CD4-positive, CD25-positive, alpha-beta regulatory T cell (primary cell): ENCODE results near the gene SP3. TPM values are rescaled to one million over a fixed set of nuclear protein-coding genes. Genes with fewer than 3 reads are reported as not detected.

Experiments used
- ATAC-seq, 2 donors: fragments of 150-1000 bp; cut with Tn5 transposase; one replicate each; pipeline ENCODE4 v1.10.0; 2021; ENCODE audit warnings: low read depth in 2 of 2, moderate number of reproducible peaks in 2 of 2, moderate library complexity in 1 of 2
- DNase-seq, 3 donors: peaks; one replicate each; pipeline versions ENCODE4 v3.0.0 to v3.0.0-alpha.2; 2012 to 2022; ENCODE audit warnings: mixed read lengths in 1 of 3
- H3K27ac ChIP-seq: one replicate; pipeline ENCODE4 v1.7.0; 2013; ENCODE audit warnings: mild to moderate bottlenecking, low read length; ENCODE audit not compliant: insufficient read depth, poor library complexity, severe bottlenecking
- H3K27me3 ChIP-seq: one replicate; pipeline ENCODE4 v1.7.0; 2013; ENCODE audit warnings: low read length; ENCODE audit not compliant: control insufficient read depth, insufficient read depth
- H3K36me3 ChIP-seq: one replicate; pipeline ENCODE4 v1.7.0; 2013; ENCODE audit warnings: mild to moderate bottlenecking, low read length, moderate library complexity; ENCODE audit not compliant: control insufficient read depth, insufficient read depth
- H3K4me1 ChIP-seq: 2 replicates; pipeline ENCODE4 v1.7.0; 2013; ENCODE audit warnings: mild to moderate bottlenecking, low read length; ENCODE audit not compliant: insufficient read depth, control insufficient read depth, poor library complexity, severe bottlenecking
- H3K4me3 ChIP-seq: one replicate; pipeline ENCODE4 v1.7.0; 2013; ENCODE audit warnings: low read depth, mild to moderate bottlenecking, low read length, moderate library complexity
- H3K9me3 ChIP-seq, 2 experiments: 1 replicate in 1 of 2; 2 replicates in 1 of 2; pipeline ENCODE4 v1.7.0; 2013; ENCODE audit warnings: low read length in 2 of 2, mild to moderate bottlenecking in 1 of 2, moderate library complexity in 1 of 2; ENCODE audit not compliant: control insufficient read depth in 2 of 2
- H3K27ac Mint-ChIP-seq, 3 donors: one replicate each; pipeline ENCODE4 v1.8.0; 2020 to 2022; ENCODE audit warnings: mild to moderate bottlenecking in 3 of 3, mixed read lengths in 3 of 3, moderate library complexity in 2 of 3
- H3K27me3 Mint-ChIP-seq: one replicate; pipeline ENCODE4 v1.8.0; 2022; ENCODE audit warnings: mild to moderate bottlenecking, mixed read lengths
- H3K36me3 Mint-ChIP-seq: one replicate; pipeline ENCODE4 v1.8.0; 2020; ENCODE audit warnings: mixed read lengths
- H3K4me1 Mint-ChIP-seq, 4 donors: one replicate each; pipeline ENCODE4 v1.8.0; 2020 to 2022; ENCODE audit warnings: mixed read lengths in 4 of 4, mild to moderate bottlenecking in 1 of 4
- H3K4me3 Mint-ChIP-seq, 4 donors: one replicate each; pipeline ENCODE4 v1.8.0; 2020 to 2022; ENCODE audit warnings: mild to moderate bottlenecking in 4 of 4, mixed read lengths in 4 of 4, moderate library complexity in 3 of 4
- H3K9me3 Mint-ChIP-seq, 7 donors: one replicate each; pipeline ENCODE4 v1.8.0; 2020 to 2022; ENCODE audit warnings: mixed read lengths in 7 of 7, mild to moderate bottlenecking in 3 of 7, moderate library complexity in 2 of 7
- polyA plus RNA-seq, 4 donors: library from polyadenylated mRNA; unstranded; fragments of 300-500 nt; fragmentation: Illumina TruSeq; gene quantifications; one replicate each; pipeline ENCODE4 v1.2.3, GENCODE V29; 2021
- total RNA-seq: library from RNA; stranded (reverse); gene quantifications from one replicate; pipeline ENCODE4 v1.2.3, GENCODE V29; 2022

The SP3 gene
- total and polyA plus RNA-seq, 5 donors from 2014 or later = 65.9 to 153 (median 81.6) TPM

- Histone ChIP-seq H3K4me1 (peaks cover 71% of the 10 kb centered on the region), H3K27ac (no peak overlapping the region), H3K27me3 (no peaks in the 10 kb centered on the region), H3K4me3 (peak overlapping the region; percentile 71), H3K36me3 (peaks cover 22% of the 10 kb centered on the region), H3K9me3 (no peaks in the 10 kb centered on the region)
- Mint-ChIP-seq H3K27ac (no peak overlapping the region), H3K36me3 (peaks cover 38% of the 10 kb centered on the region), H3K27me3 (peaks cover 3% of the 10 kb centered on the region), H3K4me1 (peaks cover 62 to 91% (median 76%) of the 10 kb centered on the region in 4 donors), H3K9me3 (peaks cover 0 to 3% (median 0%) of the 10 kb centered on the region in 7 donors), H3K4me3 (peak overlapping the region; percentile 72 to 93 (median 77))
- DNase-seq (no peak), ATAC-seq (no peak)
Observed at GRCh38 chr2:173958198-173958846, 6.9 kb downstream of the SP3 start.

GRCh38 chr2:173957517-173957916, 7.7 kb downstream of the SP3 start:
- Histone ChIP-seq H3K27ac (peak overlapping the region; percentile 26), H3K4me3 (peak overlapping the region; percentile 71), H3K9me3 (no peaks in the 10 kb centered on the region), H3K4me1 (peaks cover 74% of the 10 kb centered on the region), H3K36me3 (peaks cover 30% of the 10 kb centered on the region), H3K27me3 (no peaks in the 10 kb centered on the region)
- DNase-seq (no peak), ATAC-seq (no peak)
- Mint-ChIP-seq H3K4me1 (peaks cover 58 to 96% (median 77%) of the 10 kb centered on the region in 4 donors), H3K27ac (peak overlapping the region in 1 of 3 donors; percentile 70), H3K4me3 (peak overlapping the region; percentile 62 to 88 (median 73)), H3K27me3 (no peaks in the 10 kb centered on the region), H3K36me3 (peaks cover 43% of the 10 kb centered on the region), H3K9me3 (peaks cover 0 to 3% (median 0%) of the 10 kb centered on the region in 7 donors)

- Histone ChIP-seq H3K9me3 (no peaks in the 10 kb centered on the region), H3K36me3 (peaks cover 31% of the 10 kb centered on the region), H3K27ac (no peak overlapping the region), H3K27me3 (no peaks in the 10 kb centered on the region), H3K4me3 (peak overlapping the region; percentile 71), H3K4me1 (peaks cover 75% of the 10 kb centered on the region)
- DNase-seq (no peak), ATAC-seq (no peak)
- Mint-ChIP-seq H3K4me3 (peak overlapping the region; percentile 62 to 90 (median 73)), H3K9me3 (peaks cover 0 to 2% (median 0%) of the 10 kb centered on the region in 7 donors), H3K27me3 (no peaks in the 10 kb centered on the region), H3K4me1 (peaks cover 63 to 97% (median 80%) of the 10 kb centered on the region in 4 donors), H3K27ac (peak overlapping the region in 2 of 3 donors; percentile 42 to 57), H3K36me3 (peaks cover 44% of the 10 kb centered on the region)
Observed at GRCh38 chr2:173956454-173956853, 8.7 kb downstream of the SP3 start.

- H3K9me3 Mint-ChIP-seq = peaks cover 0 to 2% (median 0%) of the 10 kb centered on the region in 7 donors
Observed at GRCh38 chr2:173955867-173956266, 9.3 kb downstream of the SP3 start.

GRCh38 chr2:173955004-173955403, 10.2 kb downstream of the SP3 start:
- ATAC-seq (no peak), DNase-seq (no peak)
- Histone ChIP-seq H3K4me3 (peak overlapping the region; percentile 33), H3K27me3 (no peaks in the 10 kb centered on the region), H3K36me3 (peaks cover 33% of the 10 kb centered on the region), H3K9me3 (no peaks in the 10 kb centered on the region), H3K27ac (no peak overlapping the region), H3K4me1 (peaks cover 76% of the 10 kb centered on the region)
- Mint-ChIP-seq H3K4me3 (peak overlapping the region in 3 of 4 donors; percentile 52 to 83 (median 63)), H3K27ac (peak overlapping the region in 1 of 3 donors; percentile 48), H3K36me3 (peaks cover 34% of the 10 kb centered on the region), H3K27me3 (no peaks in the 10 kb centered on the region), H3K4me1 (peaks cover 65 to 97% (median 81%) of the 10 kb centered on the region in 4 donors), H3K9me3 (peaks cover 0 to 2% (median 0%) of the 10 kb centered on the region in 7 donors)

More at GRCh38 chr2:173955867-173956266, 9.3 kb downstream of the SP3 start:
- H3K27me3 ChIP-seq = no peaks in the 10 kb centered on the region
- Mint-ChIP-seq H3K36me3 (peaks cover 40% of the 10 kb centered on the region), H3K4me3 (peak overlapping the region; percentile 52 to 90 (median 73)), H3K27me3 (no peaks in the 10 kb centered on the region), H3K27ac (peak overlapping the region in 2 of 3 donors; percentile 0 to 9), H3K4me1 (peaks cover 66 to 96% (median 80%) of the 10 kb centered on the region in 4 donors)
- DNase-seq (no peak), ATAC-seq (no peak)
- H3K4me1 ChIP-seq = peaks cover 76% of the 10 kb centered on the region
- H3K9me3 ChIP-seq = no peaks in the 10 kb centered on the region
- peak overlapping the region; percentile 71 for H3K4me3 ChIP-seq
- H3K36me3 ChIP-seq = peaks cover 32% of the 10 kb centered on the region
- H3K27ac ChIP-seq = no peak overlapping the region

DNA sequence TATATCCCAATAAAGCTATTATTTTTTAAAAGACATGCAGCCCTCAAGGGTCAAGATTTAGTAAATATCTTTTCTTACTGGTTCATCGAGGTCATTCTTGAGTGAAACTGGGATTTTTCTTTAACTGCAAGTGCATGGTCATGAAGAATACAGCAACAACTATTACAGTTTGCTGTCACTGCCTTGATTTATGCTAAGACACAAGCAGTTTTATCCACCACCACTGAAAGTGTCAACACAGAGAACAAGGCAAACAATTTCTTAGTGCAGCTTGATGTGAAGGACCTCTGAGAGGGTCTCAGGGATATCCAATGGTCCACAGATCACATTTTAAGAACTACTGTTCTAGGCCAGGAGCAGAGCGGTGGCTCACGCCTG, 12.1 kb downstream of the SP3 start:
- Mint-ChIP-seq H3K9me3 (peaks cover 0 to 2% (median 0%) of the 10 kb centered on the region in 7 donors), H3K36me3 (peaks cover 32% of the 10 kb centered on the region), H3K27ac (peak overlapping the region in 1 of 3 donors; percentile 77), H3K4me3 (peak overlapping the region in 3 of 4 donors; percentile 42 to 73 (median 66)), H3K27me3 (no peaks in the 10 kb centered on the region), H3K4me1 (peaks cover 63 to 96% (median 85%) of the 10 kb centered on the region in 4 donors)
- no peaks in the 10 kb centered on the region for H3K9me3 ChIP-seq
- peaks cover 75% of the 10 kb centered on the region for H3K4me1 ChIP-seq
- no peak for ATAC-seq
- peak overlapping the region; percentile 61 for H3K4me3 ChIP-seq
- no peak overlapping the region for H3K27ac ChIP-seq
- no peak for DNase-seq
- H3K36me3 ChIP-seq = peaks cover 33% of the 10 kb centered on the region
- H3K27me3 ChIP-seq = no peaks in the 10 kb centered on the region

GRCh38 chr2:173952267-173953046, 12.7 kb downstream of the SP3 start:
- Mint-ChIP-seq H3K4me1 (peaks cover 63 to 96% (median 89%) of the 10 kb centered on the region in 4 donors), H3K9me3 (peaks cover 0 to 2% (median 0%) of the 10 kb centered on the region in 7 donors), H3K27me3 (no peaks in the 10 kb centered on the region), H3K36me3 (peaks cover 32% of the 10 kb centered on the region), H3K27ac (peak overlapping the region in 1 of 3 donors; percentile 77), H3K4me3 (peak overlapping the region; percentile 42 to 78 (median 64))
- H3K4me3 ChIP-seq = peak overlapping the region; percentile 61
- no peak for DNase-seq
- no peaks in the 10 kb centered on the region for H3K27me3 ChIP-seq
- H3K9me3 ChIP-seq = no peaks in the 10 kb centered on the region
- H3K4me1 ChIP-seq = peaks cover 74% of the 10 kb centered on the region
- H3K27ac ChIP-seq = no peak overlapping the region
- peaks cover 33% of the 10 kb centered on the region for H3K36me3 ChIP-seq
- ATAC-seq = no peak
